ENCODE data around the gene CCR7.

Gene CCR7

GRCh38 chr17:40564883-40565768 lies at the start of gene CCR7:
CCR7 (minus strand) TSS chr17:40565472; CDS start chr17:40565409, 63 bp downstream.
- no peak for DNase-seq

- DNase-seq: no peak
Measured at GRCh38 chr17:40614431-40615067, 49.3 kb upstream of the CCR7 start.

- DNase-seq: no peak
Measured at GRCh38 chr17:40613467-40614154, 48.3 kb upstream of the CCR7 start.

GRCh38 chr17:40612599-40613244 lies 47.5 kb upstream of the CCR7 start:
- DNase-seq: no peak

- no peak for DNase-seq
Measured at GRCh38 chr17:40611840-40612474, 46.7 kb upstream of the CCR7 start.

GRCh38 chr17:40610359-40610758 lies 45.1 kb upstream of the CCR7 start:
- no peak for DNase-seq

GRCh38 chr17:40608061-40608581 lies 42.8 kb upstream of the CCR7 start:
- no peak for DNase-seq

GRCh38 chr17:40607641-40608040 lies 42.4 kb upstream of the CCR7 start:
- DNase-seq: no peak

GRCh38 chr17:40606548-40607353 lies 41.5 kb upstream of the CCR7 start:
- DNase-seq: no peak

GRCh38 chr17:40605306-40605705 lies 40.0 kb upstream of the CCR7 start:
- DNase-seq: no peak

GRCh38 chr17:40604327-40605080 lies 39.2 kb upstream of the CCR7 start:
- DNase-seq: no peak

- no peak for DNase-seq
Measured at GRCh38 chr17:40602445-40603443, 37.5 kb upstream of the CCR7 start.

GRCh38 chr17:40600486-40601046 lies 35.3 kb upstream of the CCR7 start:
- DNase-seq: no peak

GRCh38 chr17:40599468-40599763 lies 34.1 kb upstream of the CCR7 start:
- DNase-seq: no peak

GRCh38 chr17:40598619-40599467 lies 33.6 kb upstream of the CCR7 start:
- DNase-seq: no peak

- DNase-seq: no peak
Measured at GRCh38 chr17:40598301-40598618, 33.0 kb upstream of the CCR7 start.

- no peak for DNase-seq
Measured at GRCh38 chr17:40597556-40598300, 32.5 kb upstream of the CCR7 start.

- no peak for DNase-seq
Measured at GRCh38 chr17:40597156-40597555, 31.9 kb upstream of the CCR7 start.
